Activated naive CD4-positive, alpha-beta T cell treated with Interleukin-2 at 50 U/mL for 16 hours (primary cell): ENCODE results near the gene RDX.
"Not testable (repeated sequence)": the region's sequence is repeated elsewhere in the genome, so short reads cannot be mapped to it uniquely, and the experiment has no call there.

Source experiments
- DNase-seq: peaks from one replicate; pipeline ENCODE4 v3.0.0-alpha.2; 2020

Gene RDX

GRCh38 chr11:110269996-110270395 is 26.4 kb downstream of the RDX start:
- no peak for DNase-seq

GRCh38 chr11:110268441-110268840 is 28.0 kb downstream of the RDX start:
- DNase-seq = no peak

- no peak for DNase-seq
Observed at GRCh38 chr11:110262072-110262403, 34.4 kb downstream of the RDX start.

GRCh38 chr11:110261195-110262071 is 35.0 kb downstream of the RDX start:
- no peak for DNase-seq

- no peak for DNase-seq
Observed at GRCh38 chr11:110253525-110253924, 42.9 kb downstream of the RDX start.

GRCh38 chr11:110251836-110252235 is 44.6 kb downstream of the RDX start:
- DNase-seq = no peak

- DNase-seq = no peak
Observed at GRCh38 chr11:110250168-110250567, 46.2 kb downstream of the RDX start.

- no peak for DNase-seq
Observed at GRCh38 chr11:110249766-110250165, 46.6 kb downstream of the RDX start.

GRCh38 chr11:110249066-110249465 is 47.3 kb downstream of the RDX start:
- no peak for DNase-seq

- DNase-seq = no peak
Observed at GRCh38 chr11:110243791-110244190, 52.6 kb downstream of the RDX start.

GRCh38 chr11:110242746-110243145 is 53.7 kb downstream of the RDX start:
- DNase-seq = no peak

- no peak for DNase-seq
Observed at GRCh38 chr11:110242188-110242587, 54.2 kb downstream of the RDX start.

- DNase-seq = no peak
Observed at GRCh38 chr11:110235966-110236365, 60.4 kb downstream of the RDX start.

- DNase-seq = no peak
Observed at GRCh38 chr11:110230377-110230776, 66.0 kb downstream of the RDX start.

- DNase-seq = no peak
Observed at GRCh38 chr11:110219006-110219785, 77.2 kb downstream of the RDX start.

GRCh38 chr11:110217936-110218335 is 78.5 kb downstream of the RDX start:
- no peak for DNase-seq

- no peak for DNase-seq
Observed at GRCh38 chr11:110217223-110217877, 79.1 kb downstream of the RDX start.

GRCh38 chr11:110209313-110209694 is 87.1 kb downstream of the RDX start:
- DNase-seq = not testable (repeated sequence)

GRCh38 chr11:110208678-110209312 is 87.6 kb downstream of the RDX start:
- DNase-seq = not testable (repeated sequence)

GRCh38 chr11:110207123-110207522 is 89.3 kb downstream of the RDX start:
- DNase-seq = no peak

- DNase-seq = no peak
Observed at GRCh38 chr11:110200836-110201235, 95.6 kb downstream of the RDX start.

- DNase-seq = no peak
Observed at GRCh38 chr11:110200241-110200640, 96.2 kb downstream of the RDX start.
